ENCODE measurements around the gene ALOXE3.

DNA sequence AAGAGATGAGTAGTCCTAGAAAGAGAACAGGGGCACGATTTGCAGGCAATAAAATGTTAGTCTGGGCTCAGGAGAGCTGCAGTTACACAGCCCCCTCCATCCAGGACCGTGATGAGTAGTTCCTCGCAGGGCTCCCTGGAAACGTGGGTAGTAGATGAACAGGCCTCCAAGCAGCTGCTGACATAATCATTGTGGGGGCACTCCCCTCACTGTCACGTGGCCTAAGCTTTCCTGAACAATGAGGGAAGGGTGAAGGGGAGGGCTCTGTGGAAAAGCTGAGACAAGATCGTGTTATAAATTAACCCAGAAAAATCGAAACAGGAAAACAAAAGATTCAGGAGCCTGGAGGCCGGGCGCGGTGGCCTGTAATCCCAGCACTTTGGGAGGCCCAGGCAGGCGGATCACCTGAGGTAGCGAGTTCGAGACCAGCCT lies 35.2 kb upstream of the ALOXE3 start:
- TF ChIP-seq CTCF (IDR thresholded peaks at IDR 0.05; ENCODE audit: low read depth, low read length, missing input control) (no peak), TAF1 (conservative IDR thresholded peaks at IDR 0.05) (peak; percentile 36), MAX (IDR thresholded peaks at IDR 0.05) (peak; percentile 58), EGR1 (IDR thresholded peaks at IDR 0.05; ENCODE audit: low read depth in 2 of 2) (peak in 1 of 2 donors; percentile 42), YY1 (IDR thresholded peaks at IDR 0.05) (no peak)

Measured in liver (tissue), 3 donors.